IPS DF 6.9 (cell line): Measurements from ENCODE around the gene OSBPL3.

Experiments
- DNase-seq: peaks from one replicate; pipeline ENCODE4 v3.0.0-alpha.2; 2013; ENCODE audit warnings: low read depth, low spot score
- H3K27ac ChIP-seq: one replicate; pipeline ENCODE4 v1.5.1; 2013; ENCODE audit warnings: low read length, control low read depth
- H3K27me3 ChIP-seq: 2 replicates; pipeline ENCODE4 v1.6.1; 2013; ENCODE audit warnings: mild to moderate bottlenecking, low read length; ENCODE audit not compliant: control insufficient read depth, insufficient read depth
- H3K36me3 ChIP-seq: 2 replicates; pipeline ENCODE4 v1.6.1; 2013; ENCODE audit warnings: low read length; ENCODE audit not compliant: control insufficient read depth, insufficient read depth
- H3K4me1 ChIP-seq: 2 replicates; pipeline ENCODE4 v1.6.1; 2013; ENCODE audit warnings: low read length; ENCODE audit not compliant: control insufficient read depth, insufficient read depth
- H3K4me3 ChIP-seq: 2 replicates; pipeline ENCODE4 v1.5.1; 2013; ENCODE audit warnings: mild to moderate bottlenecking, low read length
- H3K9me3 ChIP-seq: 2 replicates; pipeline ENCODE4 v1.6.1; 2013; ENCODE audit warnings: low read length, inconsistent platforms; ENCODE audit not compliant: control insufficient read depth, insufficient read depth
- WGBS: extraction: QIAGEN DNeasy Blood & Tissue Kit; methylation state at CpG from one replicate; pipeline ENCODE4 v1.1.7; 2013; ENCODE audit warnings: mixed read lengths, missing lambda C conversion rate; ENCODE audit not compliant: insufficient read length, insufficient coverage; 5-methylcytosine and 5-hydroxymethylcytosine counted together

The OSBPL3 gene

DNA sequence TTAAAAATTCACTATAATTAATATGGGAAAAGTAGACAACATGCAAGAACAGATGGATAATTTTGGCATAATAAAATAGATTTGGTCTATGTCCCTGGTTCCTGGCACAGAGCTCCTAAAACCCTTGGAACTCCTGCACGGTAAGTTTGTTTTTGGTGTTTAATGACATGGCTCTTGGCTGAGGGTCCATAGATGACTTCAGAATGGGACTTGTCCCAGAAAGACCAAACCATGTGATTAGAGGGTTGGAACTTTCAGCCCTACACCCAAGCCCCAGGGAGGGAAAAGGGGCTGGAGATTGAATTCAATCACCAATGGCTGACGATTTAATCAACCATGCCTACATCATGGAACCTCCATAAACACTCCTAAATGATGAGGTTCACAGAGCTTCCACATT lies 210.1 kb downstream of the OSBPL3 start:
- Histone ChIP-seq H3K9me3 (no peaks in the 10 kb centered on the region), H3K4me1 (no peaks in the 10 kb centered on the region; the same call in 1 of the 2 replicates), H3K27me3 (no peaks in the 10 kb centered on the region), H3K36me3 (no peaks in the 10 kb centered on the region), H3K4me3 (no peak overlapping the region), H3K27ac (no peak overlapping the region)
- WGBS, result no CpG with 5 or more reads among the region's 2 CpGs
- no peak for DNase-seq

DNA sequence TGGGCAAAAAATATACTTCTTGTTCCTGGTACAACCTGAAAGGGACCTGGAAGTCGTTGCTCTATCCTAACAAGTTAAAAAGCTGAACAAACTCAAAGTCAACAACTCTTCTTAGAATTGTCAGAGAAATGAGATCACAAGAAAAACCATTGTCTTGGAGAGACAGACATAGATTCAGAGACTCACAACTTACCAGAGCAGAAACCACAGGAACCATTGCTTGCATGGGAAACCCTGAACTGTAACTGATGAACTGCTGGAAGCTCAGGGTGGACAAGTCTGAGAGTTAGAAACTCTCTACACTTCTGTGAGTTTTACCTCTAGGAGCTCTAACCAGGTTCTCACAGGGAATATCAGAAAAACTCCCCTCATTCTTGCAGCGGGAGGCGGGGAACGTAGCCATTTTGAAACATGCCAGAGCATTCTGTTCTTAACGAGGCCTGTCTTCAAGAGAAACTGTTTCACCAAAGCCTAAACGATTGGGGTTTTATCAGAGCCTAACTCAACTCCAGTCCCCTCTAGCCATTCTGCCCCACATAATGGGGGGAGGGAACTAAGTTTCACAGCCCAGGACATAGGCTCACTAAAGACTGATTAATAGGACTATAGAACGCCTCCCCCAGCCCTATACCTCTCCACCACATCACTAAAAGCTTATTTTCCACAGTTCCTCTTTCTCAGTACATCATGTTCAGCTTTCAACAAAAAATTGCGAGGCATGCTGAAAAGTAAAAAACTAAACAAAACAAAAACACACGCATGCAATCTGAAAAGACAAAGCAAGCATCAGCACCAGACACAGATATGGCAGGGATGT lies 210.8 kb downstream of the OSBPL3 start:
- no CpG with 5 or more reads among the region's 9 CpGs for WGBS
- H3K9me3 ChIP-seq, result no peaks in the 10 kb centered on the region
- H3K36me3 ChIP-seq, result no peaks in the 10 kb centered on the region
- no peaks in the 10 kb centered on the region for H3K27me3 ChIP-seq
- H3K4me1 ChIP-seq, result no peaks in the 10 kb centered on the region; the same call in 1 of the 2 replicates
- DNase-seq, result no peak
- H3K27ac ChIP-seq, result no peak overlapping the region
- H3K4me3 ChIP-seq, result no peak overlapping the region

DNA sequence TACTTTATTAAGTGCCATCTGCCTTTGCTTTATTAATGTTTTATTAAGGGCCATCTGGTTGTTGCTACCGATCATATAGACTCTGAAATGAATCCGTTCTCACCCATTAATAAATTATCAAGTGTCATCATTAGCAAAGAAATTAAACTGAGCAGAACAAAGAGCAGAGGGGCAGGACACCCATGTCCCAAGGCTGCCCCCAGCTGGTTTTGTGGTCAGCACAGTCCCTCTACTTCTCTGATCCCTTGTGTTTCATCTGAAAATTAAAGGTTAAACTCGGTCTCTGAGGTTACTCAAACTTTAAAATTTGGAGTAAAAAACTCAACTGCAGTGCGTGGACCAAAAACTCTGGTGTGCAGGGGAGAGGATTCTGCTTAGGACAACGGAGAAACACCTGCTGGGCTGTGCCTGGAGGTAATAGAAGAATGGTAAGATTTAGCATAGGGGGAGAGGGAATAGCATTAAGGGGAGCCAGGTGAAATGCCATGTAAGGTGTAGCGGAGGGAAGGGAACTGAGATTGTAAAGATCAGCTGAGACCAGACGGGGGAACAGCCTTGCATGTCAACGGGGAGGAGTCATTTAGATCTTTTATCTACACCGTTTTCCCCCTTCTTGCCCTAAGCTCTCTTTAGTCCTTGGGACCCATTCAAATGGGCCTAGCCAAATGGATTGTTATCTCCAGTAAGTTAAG lies 212.0 kb downstream of the OSBPL3 start:
- DNase-seq, result no peak
- no CpG with 5 or more reads among the region's 9 CpGs for WGBS
- no peak overlapping the region for H3K4me3 ChIP-seq
- no peaks in the 10 kb centered on the region; the same call in 1 of the 2 replicates for H3K4me1 ChIP-seq
- H3K27me3 ChIP-seq, result no peaks in the 10 kb centered on the region
- no peaks in the 10 kb centered on the region for H3K36me3 ChIP-seq
- no peak overlapping the region for H3K27ac ChIP-seq
- H3K9me3 ChIP-seq, result no peaks in the 10 kb centered on the region

DNA sequence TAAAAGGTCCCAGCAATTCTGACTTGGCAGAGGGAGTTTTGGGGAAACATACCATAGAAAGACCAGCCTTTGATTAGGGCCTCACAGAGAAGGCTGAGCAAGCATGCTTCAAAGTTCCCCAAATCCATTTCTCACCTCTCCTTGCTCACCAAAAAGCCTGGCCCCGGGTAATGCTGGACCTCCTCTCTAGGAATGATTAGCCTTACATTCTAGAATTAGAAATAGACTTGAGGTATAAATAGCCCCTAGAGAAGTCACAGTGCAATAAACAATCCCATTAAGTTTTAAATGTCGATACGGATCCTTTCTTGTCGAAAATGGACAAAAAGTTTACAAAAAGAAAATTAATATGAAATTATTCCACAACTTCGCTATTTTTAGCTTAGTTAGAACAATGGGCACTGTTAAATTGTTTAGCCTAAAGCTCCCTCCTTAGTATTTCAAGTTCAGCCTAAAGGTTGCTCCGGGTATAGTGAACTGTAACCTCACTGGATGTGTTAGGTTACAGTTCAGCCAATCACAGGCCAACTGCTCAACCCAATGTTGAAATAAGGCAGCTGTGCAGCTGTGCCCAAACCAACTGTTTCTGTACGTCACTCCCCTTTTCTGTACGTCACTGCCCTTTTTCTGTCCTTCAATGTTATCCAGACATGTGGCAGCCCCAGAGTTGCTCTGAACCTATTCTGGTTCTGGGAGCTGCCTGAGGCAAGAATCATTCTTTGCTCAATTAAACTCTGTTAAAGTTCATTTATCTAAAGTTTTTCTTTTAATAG lies 214.8 kb downstream of the OSBPL3 start:
- H3K4me1 ChIP-seq, result no peaks in the 10 kb centered on the region; the same call in 1 of the 2 replicates
- H3K4me3 ChIP-seq, result no peak overlapping the region
- no peak overlapping the region for H3K27ac ChIP-seq
- WGBS, result no CpG with 5 or more reads among the region's 8 CpGs
- H3K36me3 ChIP-seq, result no peaks in the 10 kb centered on the region
- DNase-seq, result no peak
- H3K9me3 ChIP-seq, result no peaks in the 10 kb centered on the region
- H3K27me3 ChIP-seq, result no peaks in the 10 kb centered on the region

DNA sequence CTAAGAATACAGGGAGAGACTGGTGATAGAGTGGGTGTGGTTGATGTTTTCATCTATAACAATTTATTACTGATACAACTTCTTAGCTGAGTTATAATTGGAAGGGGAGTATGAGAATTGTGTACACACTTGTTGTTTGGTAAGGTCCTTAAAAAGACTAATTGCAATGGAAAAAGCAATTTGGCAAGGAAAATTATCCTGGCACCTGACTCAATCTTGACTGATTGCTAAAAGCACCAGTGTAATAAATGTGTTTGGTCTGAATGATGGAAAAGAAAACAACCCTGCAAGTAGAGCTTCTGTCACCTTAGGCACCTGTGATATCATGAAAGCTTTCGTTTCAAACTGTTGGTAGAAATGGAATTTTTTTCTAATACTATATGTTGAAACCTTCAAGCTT lies 216.0 kb downstream of the OSBPL3 start:
- Histone ChIP-seq H3K9me3 (no peaks in the 10 kb centered on the region), H3K27ac (no peak overlapping the region), H3K27me3 (no peaks in the 10 kb centered on the region; the same call in 1 of the 2 replicates), H3K4me3 (no peak overlapping the region), H3K4me1 (no peaks in the 10 kb centered on the region), H3K36me3 (no peaks in the 10 kb centered on the region)
- no CpG with 5 or more reads among the region's 1 CpG for WGBS
- DNase-seq, result no peak

DNA sequence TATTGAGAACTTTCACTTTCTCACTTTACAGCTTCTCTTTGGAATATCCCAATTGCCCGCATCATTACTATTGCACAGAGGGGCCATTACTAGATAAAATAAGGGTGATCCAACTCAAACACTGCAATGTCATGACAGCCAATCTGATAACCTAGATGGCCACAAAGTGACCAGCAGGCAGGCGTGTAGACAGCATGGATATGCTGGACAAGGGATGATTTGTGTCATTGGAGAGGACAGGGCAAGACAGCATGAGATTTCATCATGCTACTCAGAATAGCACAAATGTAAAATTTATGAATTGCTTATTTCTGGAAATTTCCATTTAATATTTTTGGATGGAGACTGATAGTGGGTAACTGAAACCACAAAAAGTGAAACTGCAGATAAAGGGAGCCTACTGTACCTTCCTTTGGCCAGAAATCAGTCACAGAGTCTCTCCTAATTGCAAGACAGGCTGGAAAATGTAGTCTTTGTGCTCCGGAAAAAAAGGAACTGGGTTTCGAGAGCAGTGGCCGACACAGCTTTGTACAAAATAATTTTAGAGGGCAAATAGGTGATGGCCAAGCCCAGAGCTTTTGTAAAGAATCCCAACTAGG lies 216.6 kb downstream of the OSBPL3 start:
- no CpG with 5 or more reads among the region's 5 CpGs for WGBS
- no peaks in the 10 kb centered on the region for H3K36me3 ChIP-seq
- H3K4me1 ChIP-seq, result no peaks in the 10 kb centered on the region
- no peak overlapping the region for H3K27ac ChIP-seq
- no peak overlapping the region for H3K4me3 ChIP-seq
- H3K27me3 ChIP-seq, result peaks cover 3% of the 10 kb centered on the region; the same call in 1 of the 2 replicates
- DNase-seq, result no peak
- H3K9me3 ChIP-seq, result no peaks in the 10 kb centered on the region

DNA sequence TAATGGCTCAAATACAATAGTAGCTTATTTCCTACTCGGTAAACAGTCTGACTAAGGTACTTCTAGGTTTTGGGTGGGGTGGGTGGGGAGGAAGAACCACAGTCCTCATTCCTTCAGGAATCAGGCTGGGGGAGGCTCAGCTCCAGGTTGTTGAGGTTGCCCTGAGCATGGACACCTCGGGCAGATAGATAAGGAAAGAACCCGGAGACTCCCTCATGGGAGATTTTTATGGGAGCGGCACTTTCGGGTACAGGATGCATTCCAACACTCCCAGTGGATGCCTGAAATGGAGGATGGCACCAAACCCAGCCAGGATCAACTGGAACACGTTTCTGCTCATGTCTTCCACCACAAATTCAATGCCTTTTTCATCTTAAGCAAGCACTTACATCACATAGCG lies 217.2 kb downstream of the OSBPL3 start:
- Histone ChIP-seq H3K36me3 (no peaks in the 10 kb centered on the region), H3K27ac (no peak overlapping the region), H3K27me3 (peaks cover 9% of the 10 kb centered on the region; the same call in 1 of the 2 replicates), H3K4me3 (no peak overlapping the region), H3K9me3 (no peaks in the 10 kb centered on the region), H3K4me1 (peaks cover under 1% of the 10 kb centered on the region; the same call in 1 of the 2 replicates)
- no CpG with 5 or more reads among the region's 7 CpGs for WGBS
- DNase-seq, result no peak

DNA sequence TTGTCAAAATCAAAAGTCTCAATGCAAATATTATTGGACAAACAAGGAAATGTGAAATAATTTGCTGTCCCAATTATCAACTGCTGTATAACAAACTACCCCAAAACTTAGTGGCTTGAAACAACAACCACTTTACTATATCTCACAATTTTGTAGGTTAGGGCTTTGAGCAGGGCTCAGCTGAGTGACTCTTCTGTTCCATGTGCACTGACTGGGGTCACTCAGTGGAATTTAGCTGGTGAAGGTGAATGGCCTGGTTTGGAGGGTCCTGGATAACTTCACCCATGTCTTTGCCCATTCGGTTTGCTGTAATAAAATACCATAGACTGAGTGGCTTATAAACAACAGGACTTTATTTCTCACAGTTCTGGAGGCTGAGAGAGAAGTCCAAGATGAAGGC lies 219.0 kb downstream of the OSBPL3 start:
- Histone ChIP-seq H3K4me3 (no peak overlapping the region), H3K4me1 (peaks cover 6% of the 10 kb centered on the region), H3K27ac (no peak overlapping the region), H3K36me3 (no peaks in the 10 kb centered on the region), H3K9me3 (no peaks in the 10 kb centered on the region), H3K27me3 (peaks cover 19% of the 10 kb centered on the region; the same call in 1 of the 2 replicates)
- DNase-seq, result no peak
- no CpG with 5 or more reads among the region's 1 CpG for WGBS

DNA sequence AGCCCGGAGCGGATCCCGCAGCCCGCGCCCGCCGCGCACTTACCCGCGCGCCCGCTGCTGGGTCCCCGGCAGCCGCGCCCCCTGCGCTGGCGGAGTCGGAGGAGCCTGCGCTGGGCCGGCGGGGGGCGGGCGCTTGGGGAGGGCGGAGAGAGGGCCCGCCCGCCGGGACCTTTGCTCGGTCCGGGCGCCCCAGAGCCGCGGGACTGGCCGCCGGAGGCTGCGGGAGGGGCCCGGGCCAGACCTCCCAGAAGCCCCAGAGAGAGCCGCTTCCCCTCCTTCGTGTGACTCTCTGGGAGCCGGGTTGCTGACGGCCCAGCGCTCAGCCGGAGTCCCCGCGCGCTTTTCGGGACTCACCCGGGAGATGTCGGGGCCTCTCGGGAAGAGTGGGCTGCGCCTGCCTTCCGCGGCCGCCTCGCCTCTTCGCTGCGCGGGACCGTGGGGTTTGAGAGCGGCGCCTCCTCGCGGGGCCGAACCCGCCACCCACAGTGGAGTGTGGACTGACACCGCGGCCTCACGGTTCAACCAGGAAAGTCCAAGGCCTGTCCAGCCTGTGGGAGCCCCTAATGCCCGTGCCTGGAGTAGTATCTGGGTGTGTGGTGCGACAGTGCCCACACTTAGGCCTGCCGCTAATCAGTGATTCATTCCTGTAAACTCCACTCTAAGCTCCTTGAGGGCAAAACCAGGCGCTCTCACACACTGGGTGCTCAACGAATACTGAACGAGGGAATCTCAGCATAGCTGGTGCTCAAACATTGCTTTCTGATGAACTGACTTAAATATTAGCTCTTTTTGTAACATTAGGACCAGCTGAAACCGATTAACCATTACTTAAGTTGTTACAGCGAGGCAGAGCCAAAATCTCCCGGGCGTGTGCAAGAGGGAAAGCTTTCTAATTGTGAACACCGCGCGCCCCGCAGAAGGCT lies 222.4 kb downstream of the OSBPL3 start, which contains the start of gene GSDME:
Gene GSDME, minus strand, starts transcription at position 112 of the 923 bp plus-strand sequence. CDS start 7,690 bp downstream, outside the sequence.
- Histone ChIP-seq H3K27me3 (peaks cover 20% of the 10 kb centered on the region; the same call in 1 of the 2 replicates), H3K9me3 (no peaks in the 10 kb centered on the region), H3K27ac (no peak within 1 kb of the TSS), H3K4me3 (peak within 1 kb of the TSS; percentile 57; the same call in 1 of the 2 replicates), H3K4me1 (peaks cover 6% of the 10 kb centered on the region), H3K36me3 (no peaks in the 10 kb centered on the region)
- no CpG with 5 or more reads among the region's 81 CpGs for WGBS
- DNase-seq, result no peak
